ENCODE data around the gene CFAP77. TPM values are rescaled to one million over a fixed set of nuclear protein-coding genes. Genes with fewer than 3 reads are reported as not detected.

Gene CFAP77
- total RNA-seq, 2 donors from 2014 or later = not detected

- Mint-ChIP-seq H3K36me3 (ENCODE audit: low read depth) (no peaks in the 10 kb centered on the region), H3K27me3 (peaks cover 21% of the 10 kb centered on the region), H3K27ac (no peak overlapping the region), H3K4me1 (no peaks in the 10 kb centered on the region), H3K4me3 (no peak overlapping the region), H3K9me3 (no peaks in the 10 kb centered on the region)
- no peak for ATAC-seq (replicated peaks)
These were observed 108.0 kb downstream of the CFAP77 start for GRCh38 chr9:132517815-132518550.

GRCh38 chr9:132518626-132519025, 108.6 kb downstream of the CFAP77 start:
- H3K27ac Mint-ChIP-seq = no peak overlapping the region

GRCh38 chr9:132519033-132519432, 109.0 kb downstream of the CFAP77 start:
- no peak for ATAC-seq (replicated peaks)

More at GRCh38 chr9:132518626-132519025, 108.6 kb downstream of the CFAP77 start:
- H3K4me3 Mint-ChIP-seq = no peak overlapping the region
- H3K27me3 Mint-ChIP-seq = peaks cover 26% of the 10 kb centered on the region
- no peaks in the 10 kb centered on the region for H3K36me3 Mint-ChIP-seq (ENCODE audit: low read depth)
- no peak for ATAC-seq (replicated peaks)
- H3K4me1 Mint-ChIP-seq = no peaks in the 10 kb centered on the region
- no peaks in the 10 kb centered on the region for H3K9me3 Mint-ChIP-seq

GRCh38 chr9:132520612-132521011, 110.6 kb downstream of the CFAP77 start:
- no peaks in the 10 kb centered on the region for H3K4me1 Mint-ChIP-seq
- no peak for ATAC-seq (replicated peaks)
- no peaks in the 10 kb centered on the region for H3K36me3 Mint-ChIP-seq (ENCODE audit: low read depth)
- H3K27ac Mint-ChIP-seq = no peak overlapping the region
- no peak overlapping the region for H3K4me3 Mint-ChIP-seq
- no peaks in the 10 kb centered on the region for H3K9me3 Mint-ChIP-seq
- H3K27me3 Mint-ChIP-seq = peaks cover 25% of the 10 kb centered on the region

More at GRCh38 chr9:132519033-132519432, 109.0 kb downstream of the CFAP77 start:
- Mint-ChIP-seq H3K4me3 (no peak overlapping the region), H3K27me3 (peaks cover 26% of the 10 kb centered on the region), H3K27ac (no peak overlapping the region), H3K4me1 (no peaks in the 10 kb centered on the region), H3K9me3 (no peaks in the 10 kb centered on the region), H3K36me3 (ENCODE audit: low read depth) (no peaks in the 10 kb centered on the region)

GRCh38 chr9:132525308-132526023, 115.5 kb downstream of the CFAP77 start:
- H3K36me3 Mint-ChIP-seq (ENCODE audit: low read depth) = no peaks in the 10 kb centered on the region
- H3K9me3 Mint-ChIP-seq = no peaks in the 10 kb centered on the region
- no peak overlapping the region for H3K27ac Mint-ChIP-seq
- no peak overlapping the region for H3K4me3 Mint-ChIP-seq
- peaks cover 10% of the 10 kb centered on the region for H3K27me3 Mint-ChIP-seq
- no peak for ATAC-seq (replicated peaks)
- H3K4me1 Mint-ChIP-seq = no peaks in the 10 kb centered on the region

GRCh38 chr9:132531195-132531594, 121.2 kb downstream of the CFAP77 start:
- Mint-ChIP-seq H3K9me3 (peaks cover 4% of the 10 kb centered on the region), H3K27me3 (peaks cover 17% of the 10 kb centered on the region), H3K4me1 (no peaks in the 10 kb centered on the region), H3K4me3 (no peak overlapping the region), H3K36me3 (ENCODE audit: low read depth) (no peaks in the 10 kb centered on the region), H3K27ac (no peak overlapping the region)
- ATAC-seq (replicated peaks) = no peak

- Mint-ChIP-seq H3K27ac (no peak overlapping the region), H3K4me3 (no peak overlapping the region)
- ATAC-seq (replicated peaks) = no peak
These were observed 121.9 kb downstream of the CFAP77 start for GRCh38 chr9:132531710-132532570.

GRCh38 chr9:132534832-132535231, 124.8 kb downstream of the CFAP77 start:
- no peaks in the 10 kb centered on the region for H3K36me3 Mint-ChIP-seq (ENCODE audit: low read depth)
- H3K27ac Mint-ChIP-seq = no peak overlapping the region
- H3K4me3 Mint-ChIP-seq = no peak overlapping the region
- no peaks in the 10 kb centered on the region for H3K4me1 Mint-ChIP-seq
- no peak for ATAC-seq (replicated peaks)
- peaks cover 4% of the 10 kb centered on the region for H3K9me3 Mint-ChIP-seq
- H3K27me3 Mint-ChIP-seq = peaks cover 17% of the 10 kb centered on the region

More at GRCh38 chr9:132531710-132532570, 121.9 kb downstream of the CFAP77 start:
- H3K9me3 Mint-ChIP-seq = peaks cover 4% of the 10 kb centered on the region
- H3K27me3 Mint-ChIP-seq = peaks cover 17% of the 10 kb centered on the region
- H3K4me1 Mint-ChIP-seq = no peaks in the 10 kb centered on the region
- H3K36me3 Mint-ChIP-seq (ENCODE audit: low read depth) = no peaks in the 10 kb centered on the region

GRCh38 chr9:132536124-132536523, 126.1 kb downstream of the CFAP77 start:
- Mint-ChIP-seq H3K4me3 (no peak overlapping the region), H3K9me3 (peaks cover 4% of the 10 kb centered on the region), H3K27ac (no peak overlapping the region), H3K36me3 (ENCODE audit: low read depth) (no peaks in the 10 kb centered on the region), H3K4me1 (no peaks in the 10 kb centered on the region), H3K27me3 (peaks cover 11% of the 10 kb centered on the region)
- ATAC-seq (replicated peaks) = no peak

GRCh38 chr9:132537352-132537751, 127.3 kb downstream of the CFAP77 start:
- no peak overlapping the region for H3K4me3 Mint-ChIP-seq
- peaks cover 4% of the 10 kb centered on the region for H3K9me3 Mint-ChIP-seq
- no peaks in the 10 kb centered on the region for H3K4me1 Mint-ChIP-seq
- no peak for ATAC-seq (replicated peaks)
- no peaks in the 10 kb centered on the region for H3K36me3 Mint-ChIP-seq (ENCODE audit: low read depth)
- H3K27me3 Mint-ChIP-seq = no peaks in the 10 kb centered on the region
- no peak overlapping the region for H3K27ac Mint-ChIP-seq

GRCh38 chr9:132538071-132538470, 128.1 kb downstream of the CFAP77 start:
- Mint-ChIP-seq H3K27me3 (no peaks in the 10 kb centered on the region), H3K27ac (no peak overlapping the region), H3K4me3 (no peak overlapping the region), H3K9me3 (peaks cover 4% of the 10 kb centered on the region), H3K4me1 (no peaks in the 10 kb centered on the region), H3K36me3 (ENCODE audit: low read depth) (no peaks in the 10 kb centered on the region)
- ATAC-seq (replicated peaks) = no peak

GRCh38 chr9:132539096-132539495, 129.1 kb downstream of the CFAP77 start:
- Mint-ChIP-seq H3K36me3 (ENCODE audit: low read depth) (no peaks in the 10 kb centered on the region), H3K9me3 (peaks cover 4% of the 10 kb centered on the region), H3K4me1 (no peaks in the 10 kb centered on the region), H3K27ac (no peak overlapping the region), H3K4me3 (no peak overlapping the region), H3K27me3 (no peaks in the 10 kb centered on the region)
- no peak for ATAC-seq (replicated peaks)

GRCh38 chr9:132541051-132541450, 131.0 kb downstream of the CFAP77 start:
- no peak for ATAC-seq (replicated peaks)
- no peak overlapping the region for H3K4me3 Mint-ChIP-seq
- no peaks in the 10 kb centered on the region for H3K4me1 Mint-ChIP-seq
- peaks cover 4% of the 10 kb centered on the region for H3K27me3 Mint-ChIP-seq
- H3K36me3 Mint-ChIP-seq (ENCODE audit: low read depth) = no peaks in the 10 kb centered on the region
- no peak overlapping the region for H3K27ac Mint-ChIP-seq
- no peaks in the 10 kb centered on the region for H3K9me3 Mint-ChIP-seq

Measured in activated T-helper 17 cell treated with anti-CD3 and anti-CD28 coated beads, Interleukin-2, amount 50 U/mL, for 72 hours (primary cell).